Skin of body (tissue), 2 donors: Measurements from ENCODE around the gene CIBAR2. TPM values are rescaled to one million over a fixed set of nuclear protein-coding genes. Genes with fewer than 3 reads are reported as not detected.

Experiments
- DNase-seq: peaks from one replicate; lab custom pipeline; 2025; lab: John Stamatoyannopoulos, UW
- total RNA-seq: library from RNA; depleted of rRNA; stranded (reverse); fragments of >200 nt; gene quantifications from one replicate; pipeline ENCODE4 v1.2.3, GENCODE V29; 2014

CIBAR2 gene
- total RNA-seq = not detected

GRCh38 chr16:85112364-85112763, at the start of gene CIBAR2:
CIBAR2 (minus strand) TSS chr16:85112472; CDS start chr16:85112352, 120 bp downstream.
- no peak for DNase-seq

DNA sequence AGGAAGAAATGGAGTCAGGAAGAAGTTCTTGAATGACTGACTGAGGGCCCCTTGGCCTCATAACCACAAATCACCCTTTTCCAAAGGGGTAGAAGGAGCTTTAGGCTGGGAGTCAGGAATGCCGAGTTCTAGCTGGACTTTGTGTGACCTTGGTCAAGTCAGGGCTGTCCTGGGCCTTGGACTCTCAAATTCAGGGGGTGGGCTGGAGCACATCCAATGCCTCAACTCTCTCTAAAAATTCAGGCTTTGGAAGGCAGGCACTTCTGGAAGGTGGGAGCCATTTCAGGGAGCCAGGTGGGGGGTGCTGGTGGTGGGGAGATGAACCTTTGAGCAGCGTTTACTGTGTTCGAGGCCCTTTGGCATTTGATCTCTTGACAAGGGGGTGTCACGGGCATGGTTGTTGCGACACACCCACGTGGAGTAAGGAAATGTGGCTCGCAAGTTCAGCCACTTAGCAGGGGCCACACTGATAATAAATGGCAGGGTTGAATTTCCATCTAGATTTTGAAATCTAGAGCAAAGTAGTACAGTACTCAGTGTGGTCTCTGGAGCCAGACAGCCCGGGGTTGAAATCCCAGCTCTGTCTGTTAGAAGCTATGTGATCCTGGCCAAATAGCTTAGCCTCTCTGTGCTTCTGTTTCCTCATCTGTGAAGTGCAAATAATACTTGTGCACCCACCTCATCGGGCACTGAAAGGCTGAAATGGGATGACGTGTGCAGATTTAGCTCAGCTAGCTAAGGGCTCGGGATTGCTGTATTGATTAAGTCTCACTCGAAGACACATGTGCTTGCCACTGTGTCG, 47.1 kb upstream of the CIBAR2 start:
- DNase-seq = no peak

DNA sequence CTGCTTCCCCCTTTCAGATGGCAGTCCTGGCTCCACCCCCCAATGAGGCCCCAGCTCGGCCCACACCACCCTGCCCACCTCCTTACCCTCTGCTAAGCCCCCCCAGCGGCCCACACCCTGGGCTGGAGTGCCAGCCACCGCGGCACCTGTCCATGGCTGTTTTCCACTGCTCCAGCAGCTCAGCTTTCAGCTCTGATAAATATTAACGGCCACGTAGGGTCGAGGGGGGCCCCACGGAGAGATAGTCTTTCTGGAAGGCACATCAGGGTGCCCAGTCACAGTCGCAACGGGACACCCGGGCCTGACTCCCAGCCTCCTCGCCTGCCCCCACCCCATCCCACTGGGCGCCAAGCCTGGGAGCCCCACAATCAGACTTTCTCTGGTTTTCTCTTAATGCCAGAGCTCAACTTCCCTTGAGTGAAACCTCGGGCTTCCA, 46.5 kb upstream of the CIBAR2 start:
- DNase-seq = no peak

GRCh38 chr16:85157813-85158742, 45.8 kb upstream of the CIBAR2 start:
- no peak for DNase-seq

GRCh38 chr16:85157372-85157771, 45.1 kb upstream of the CIBAR2 start:
- no peak for DNase-seq

DNA sequence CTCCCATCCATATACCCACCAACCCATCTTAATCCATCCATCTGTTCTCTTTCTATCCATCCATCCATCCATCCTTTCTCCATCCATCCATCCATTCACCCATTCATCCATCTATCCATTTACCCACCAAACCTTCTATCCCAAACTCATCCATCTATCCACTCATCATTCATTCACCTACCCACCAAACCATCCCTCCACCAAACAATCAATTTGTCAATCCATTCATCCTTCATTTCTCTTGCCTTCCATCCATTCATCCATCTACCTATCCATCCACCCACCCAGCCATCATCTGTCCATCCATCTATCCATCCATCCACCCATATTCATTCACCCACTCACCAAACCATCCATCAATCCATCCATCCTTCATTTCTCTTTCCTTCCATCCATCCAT, 44.6 kb upstream of the CIBAR2 start:
- no peak for DNase-seq

DNA sequence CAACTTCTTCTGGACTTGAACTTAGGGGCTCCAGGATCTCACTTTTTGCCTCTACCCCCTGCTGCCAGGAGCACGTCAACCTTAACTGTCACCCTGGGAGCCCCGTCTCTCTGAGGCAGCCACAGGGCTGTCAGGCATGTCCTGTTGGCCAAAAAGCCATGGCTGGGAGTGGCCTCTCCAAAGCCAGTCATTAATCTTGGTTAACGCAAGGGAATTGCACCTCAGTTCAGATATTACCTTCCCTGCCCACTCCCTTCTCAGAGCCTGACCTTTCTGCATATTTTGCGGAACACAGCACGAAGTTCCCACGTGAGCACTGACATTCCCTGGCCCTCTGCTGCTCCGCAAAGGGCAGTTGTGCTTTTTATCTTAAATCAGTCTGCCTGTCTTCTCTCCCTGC, 44.2 kb upstream of the CIBAR2 start:
- no peak for DNase-seq

DNA sequence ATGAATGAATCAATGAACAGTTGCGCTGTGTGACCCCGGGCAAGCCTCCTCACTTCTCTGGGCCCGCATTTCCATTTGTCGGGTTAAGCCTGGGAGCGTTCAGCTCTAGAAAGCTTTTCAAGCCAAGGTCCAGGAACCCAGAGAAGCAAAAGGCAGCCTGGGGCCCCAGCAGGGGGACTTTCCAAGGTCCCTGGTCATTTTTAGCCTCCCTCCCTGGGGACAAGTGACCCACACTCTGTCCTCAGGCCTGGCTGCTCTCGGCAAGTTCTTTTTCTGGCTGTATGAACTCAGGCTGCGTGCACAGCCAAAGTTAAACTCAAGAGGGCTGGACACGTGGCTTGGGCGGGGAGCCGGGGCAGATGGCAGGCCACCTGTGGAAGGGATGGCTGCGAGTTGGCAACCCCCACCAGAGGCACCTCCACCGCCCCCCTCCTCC, 41.4 kb upstream of the CIBAR2 start:
- DNase-seq = no peak

GRCh38 chr16:85153046-85153445, 40.8 kb upstream of the CIBAR2 start:
- no peak for DNase-seq

DNA sequence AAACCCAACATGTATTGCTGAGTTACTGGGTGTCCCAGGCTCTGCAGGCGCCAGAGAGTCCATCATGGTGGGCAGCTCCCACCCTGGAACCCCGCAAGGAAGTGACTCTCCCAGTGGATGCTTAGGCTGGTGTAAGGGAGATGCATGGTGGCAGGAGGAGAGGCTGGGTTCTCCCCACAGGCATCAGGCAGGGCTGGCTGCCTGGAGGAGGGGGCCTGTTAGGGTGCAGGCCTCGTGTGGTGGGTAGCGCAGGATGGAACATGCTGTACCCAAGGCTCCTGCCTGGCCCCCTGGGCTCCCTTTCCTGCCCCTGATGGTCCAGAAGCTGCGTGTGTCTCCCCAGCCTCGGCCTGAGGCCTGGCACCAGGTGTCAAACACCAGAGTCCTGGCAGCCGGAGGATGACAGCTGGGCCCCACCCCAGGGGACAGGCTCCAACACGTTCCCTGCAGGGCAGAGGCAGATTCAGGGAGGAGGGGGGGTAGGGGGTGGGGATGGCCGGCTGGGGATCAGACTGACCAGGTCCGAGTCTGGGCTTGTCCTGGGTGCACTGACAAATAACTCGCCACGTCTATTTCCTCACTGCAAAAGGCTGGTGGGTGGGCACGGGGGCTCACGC, 40.2 kb upstream of the CIBAR2 start:
- DNase-seq = no peak

- DNase-seq = no peak
These were observed 39.5 kb upstream of the CIBAR2 start for GRCh38 chr16:85151603-85152413.

GRCh38 chr16:85151079-85151602, 38.9 kb upstream of the CIBAR2 start:
- DNase-seq = no peak

GRCh38 chr16:85150331-85150940, 38.2 kb upstream of the CIBAR2 start:
- DNase-seq = no peak

- DNase-seq = no peak
These were observed 37.5 kb upstream of the CIBAR2 start for GRCh38 chr16:85149776-85150175.

DNA sequence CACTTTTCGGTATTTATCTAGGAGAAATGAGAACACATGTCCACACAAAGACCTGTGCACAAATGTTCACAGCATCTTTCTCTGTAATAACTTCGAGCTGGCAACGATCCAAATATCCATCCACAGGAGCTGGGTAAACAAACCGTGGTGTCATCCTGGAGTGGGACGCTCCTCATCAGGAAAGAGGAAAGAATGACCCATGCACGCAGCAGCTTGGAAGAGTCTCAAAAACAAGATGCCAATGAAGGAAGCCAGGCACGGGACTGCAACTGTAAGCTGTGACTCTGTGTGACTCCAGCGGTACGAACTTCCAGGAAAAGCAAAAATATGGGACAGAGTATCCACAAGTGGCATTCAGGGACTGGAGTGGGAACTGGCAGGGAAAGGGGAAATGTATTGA, 36.7 kb upstream of the CIBAR2 start:
- peak; percentile 22 for DNase-seq

DNA sequence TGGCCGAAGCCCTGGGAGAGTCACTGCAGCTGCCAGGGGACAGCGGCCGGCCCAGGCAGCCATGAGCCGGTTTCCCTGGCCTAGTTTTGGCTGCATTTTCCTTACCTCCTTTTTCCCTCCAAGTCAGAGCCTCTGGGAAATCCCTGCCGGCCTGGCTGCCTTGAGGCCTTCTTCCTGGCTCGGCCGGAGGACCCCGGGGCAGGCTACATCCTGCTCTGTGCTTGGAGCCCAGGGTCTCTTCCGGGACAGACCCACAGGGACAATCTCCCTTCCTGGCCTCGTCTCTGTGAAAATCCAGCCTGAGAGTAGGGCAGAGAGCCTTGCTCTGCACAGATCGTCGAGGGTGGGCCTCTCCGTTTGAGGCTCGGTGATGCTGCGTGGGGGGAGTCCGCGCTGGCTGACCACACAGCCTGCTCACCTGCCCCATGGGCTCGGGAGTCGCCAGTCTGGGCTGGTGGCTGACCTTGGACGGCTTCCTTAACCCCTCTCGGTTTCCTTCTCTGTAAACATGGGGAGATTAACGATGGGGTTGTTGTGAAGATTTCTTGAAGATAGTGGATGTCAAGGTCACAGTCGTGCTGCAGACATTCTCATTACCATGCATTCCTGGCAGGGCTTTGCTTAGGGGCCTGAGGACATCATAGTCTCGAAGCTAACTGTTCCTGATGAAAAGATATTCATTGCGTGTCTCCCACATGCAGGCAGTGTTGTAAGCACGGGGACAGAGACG, 34.8 kb upstream of the CIBAR2 start:
- DNase-seq = peak; percentile 32

DNA sequence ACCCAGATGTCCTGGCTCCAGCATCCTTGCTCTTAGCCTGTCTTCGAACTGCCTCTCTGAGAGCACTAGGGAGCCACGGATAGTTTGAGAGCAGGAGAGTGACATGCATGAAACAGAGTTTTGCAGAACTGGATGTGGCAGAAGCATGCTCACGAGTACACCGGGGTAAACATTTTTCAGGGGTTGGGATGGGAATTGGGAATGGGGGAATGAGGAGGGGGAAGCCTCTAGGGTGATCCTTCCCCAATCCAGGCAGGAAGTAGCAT, 34.2 kb upstream of the CIBAR2 start:
- no peak for DNase-seq

DNA sequence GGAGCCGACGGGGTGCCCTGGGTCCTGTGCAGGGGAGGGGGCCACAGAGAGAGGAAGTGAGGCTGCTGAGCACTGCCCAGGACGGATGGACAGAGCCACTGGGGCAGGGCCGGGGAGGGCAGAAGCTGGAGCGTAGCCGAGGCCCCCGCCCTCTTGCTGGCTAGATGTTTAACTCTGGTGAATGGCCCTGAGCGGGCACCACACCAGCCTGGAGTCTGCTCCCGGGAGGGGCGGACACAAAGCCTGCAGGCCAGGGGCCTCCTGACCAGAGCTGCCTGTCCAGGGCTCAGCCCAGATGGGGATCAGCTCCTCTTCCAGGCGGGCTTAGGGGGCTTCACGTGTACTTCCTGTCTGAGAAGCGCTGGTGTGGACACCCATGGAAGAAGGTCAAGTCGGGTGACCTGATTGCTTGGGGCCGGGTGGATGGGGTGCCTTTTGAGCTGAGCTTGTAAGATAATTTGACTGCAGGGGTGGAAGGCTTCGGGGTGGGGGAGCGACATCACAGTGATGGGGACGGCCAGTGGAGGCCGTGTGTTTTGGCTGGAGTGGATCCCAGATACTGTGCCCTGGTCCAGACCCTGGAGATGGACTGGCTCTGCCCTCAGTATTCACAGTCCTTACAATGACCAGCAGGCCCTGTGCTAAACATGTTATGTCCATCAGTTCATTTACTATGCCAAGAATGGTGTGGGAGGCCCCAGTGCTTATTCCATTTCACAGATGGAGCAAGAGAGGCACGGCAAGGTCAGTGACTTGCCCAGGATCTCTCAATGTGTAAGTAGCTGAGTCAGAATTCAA, 33.7 kb upstream of the CIBAR2 start:
- no peak for DNase-seq

- no peak for DNase-seq
These were observed 32.9 kb upstream of the CIBAR2 start for GRCh38 chr16:85145188-85145587.
